Stimulated activated CD4-positive, alpha-beta T cell treated with anti-CD3 and anti-CD28 coated beads, Interleukin-4, amount 100 ng/mL, for 1 hour (primary cell): Measurements from ENCODE around the gene HIBADH.
"Not testable (repeated sequence)": the region's sequence is repeated elsewhere in the genome, so short reads cannot be mapped to it uniquely, and the experiment has no call there.

Experiments
- DNase-seq: peaks from one replicate; pipeline ENCODE4 v3.0.0-alpha.2; 2020

Gene HIBADH

DNA sequence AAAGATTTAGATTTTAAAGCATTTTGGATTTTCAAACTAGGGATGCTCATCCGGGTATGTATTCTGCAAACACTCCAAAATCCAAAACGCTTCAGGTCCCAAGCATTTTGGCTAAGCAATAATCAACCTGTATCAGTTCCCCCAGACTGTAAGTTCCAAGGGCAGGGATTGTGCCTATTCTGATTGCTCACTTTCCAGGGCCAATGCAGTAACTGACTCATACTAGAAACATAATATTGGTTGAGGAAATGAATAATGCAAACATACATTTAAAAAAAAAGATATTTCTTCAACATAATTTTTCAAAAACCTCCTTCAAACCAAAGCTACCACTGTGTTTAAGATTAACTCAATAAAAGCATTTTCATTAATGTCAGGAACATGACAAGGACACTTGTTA, 69.5 kb downstream of the HIBADH start:
- DNase-seq, result no peak

DNA sequence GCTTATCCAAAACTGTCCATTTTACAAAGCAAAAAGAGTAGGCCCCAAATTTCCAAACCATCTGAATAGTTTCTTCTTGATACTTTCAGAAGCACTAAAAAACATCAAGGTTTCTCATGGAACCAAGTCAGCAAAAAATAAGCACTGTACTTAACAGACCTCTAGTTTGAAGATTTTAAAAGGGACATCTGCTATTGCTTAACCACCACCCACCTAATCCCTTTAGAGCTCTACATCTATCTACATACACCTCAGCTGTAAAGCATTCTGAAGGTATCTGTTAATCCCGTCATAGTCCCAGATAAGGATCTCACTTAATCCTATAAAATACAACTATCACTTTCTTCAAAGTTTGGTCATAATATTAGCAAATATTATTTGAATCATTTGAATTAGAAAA, 72.3 kb downstream of the HIBADH start:
- no peak for DNase-seq

- no peak for DNase-seq
Measured at GRCh38 chr7:27587429-27587828, 75.3 kb downstream of the HIBADH start.

DNA sequence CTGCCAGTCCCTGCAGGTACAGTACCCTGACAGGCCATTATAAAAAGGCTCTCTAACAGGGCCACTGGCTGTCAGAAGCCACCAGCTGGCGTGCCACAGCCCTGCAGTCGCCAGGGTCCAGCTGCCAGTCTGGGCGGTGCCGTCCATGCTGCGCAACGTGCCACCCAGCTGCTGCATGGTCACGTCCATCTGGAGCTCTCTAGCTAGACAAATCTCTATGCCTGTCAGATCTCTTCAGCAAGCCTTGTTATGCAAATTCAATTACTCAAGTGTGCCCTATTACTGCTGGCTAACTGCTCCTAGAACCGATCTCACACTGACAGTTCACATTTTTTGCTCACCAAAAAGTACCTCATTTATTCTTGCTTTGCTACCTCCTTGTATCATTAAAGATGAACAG, 75.9 kb downstream of the HIBADH start:
- DNase-seq, result no peak

DNA sequence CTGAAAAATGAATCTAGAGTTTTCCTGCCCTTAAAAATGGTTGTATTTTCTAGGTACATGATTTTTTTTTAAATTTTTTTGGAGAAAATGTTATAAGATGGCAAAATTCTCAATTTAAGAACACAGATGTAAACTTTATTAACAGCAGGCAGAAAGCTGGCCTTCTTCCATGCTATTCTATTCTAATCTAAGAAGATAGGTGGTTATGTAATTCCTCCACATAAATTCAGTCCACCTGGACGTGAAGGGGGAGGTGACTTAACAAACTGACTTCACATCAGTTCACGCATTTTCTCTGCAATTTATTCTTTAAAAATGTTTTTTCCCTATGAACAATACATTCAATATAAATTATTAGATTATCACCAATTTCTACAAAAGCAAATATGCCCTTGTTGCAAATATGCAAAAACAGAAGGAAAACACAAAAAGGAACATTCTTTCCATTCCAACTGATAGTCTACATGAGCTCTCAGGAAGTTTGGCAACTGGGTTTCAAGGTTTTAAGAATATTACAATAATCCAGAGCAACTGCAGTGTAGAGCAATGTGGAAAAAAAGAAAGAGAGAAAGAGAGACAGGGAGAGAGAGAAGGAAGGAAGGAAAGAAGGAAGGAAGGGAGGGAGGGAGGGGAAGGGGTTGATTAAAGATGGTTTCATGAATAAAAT, 76.8 kb downstream of the HIBADH start:
- DNase-seq, result no peak

- no peak for DNase-seq
Measured at GRCh38 chr7:27581906-27582305, 80.8 kb downstream of the HIBADH start.

- DNase-seq, result no peak
Measured at GRCh38 chr7:27581119-27581518, 81.6 kb downstream of the HIBADH start.

- no peak for DNase-seq
Measured at GRCh38 chr7:27579565-27579964, 83.1 kb downstream of the HIBADH start.

DNA sequence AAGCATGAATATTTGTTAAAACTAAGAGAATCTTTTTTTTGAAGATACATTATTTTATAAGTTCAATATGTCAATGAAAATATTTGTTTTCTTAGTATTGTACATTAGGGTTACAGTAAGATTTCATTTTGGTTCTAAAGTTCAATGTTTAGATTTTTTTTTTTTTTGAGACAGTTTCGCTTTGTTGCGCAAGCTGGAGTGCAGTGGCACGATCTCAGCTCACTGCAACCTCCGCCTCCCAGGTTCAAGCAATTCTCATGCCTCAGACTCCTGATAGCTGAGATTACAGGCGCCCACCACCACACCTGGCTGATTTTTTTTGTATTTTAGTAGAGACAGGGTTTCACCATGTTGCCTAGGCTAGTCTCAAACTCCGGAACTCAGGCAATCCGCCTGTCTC, 84.5 kb downstream of the HIBADH start:
- not testable (repeated sequence) for DNase-seq

GRCh38 chr7:27576360-27576944, 86.2 kb downstream of the HIBADH start:
- DNase-seq, result no peak

- no peak for DNase-seq
Measured at GRCh38 chr7:27575613-27576012, 87.1 kb downstream of the HIBADH start.

- no peak for DNase-seq
Measured at GRCh38 chr7:27569106-27569505, 93.6 kb downstream of the HIBADH start.

DNA sequence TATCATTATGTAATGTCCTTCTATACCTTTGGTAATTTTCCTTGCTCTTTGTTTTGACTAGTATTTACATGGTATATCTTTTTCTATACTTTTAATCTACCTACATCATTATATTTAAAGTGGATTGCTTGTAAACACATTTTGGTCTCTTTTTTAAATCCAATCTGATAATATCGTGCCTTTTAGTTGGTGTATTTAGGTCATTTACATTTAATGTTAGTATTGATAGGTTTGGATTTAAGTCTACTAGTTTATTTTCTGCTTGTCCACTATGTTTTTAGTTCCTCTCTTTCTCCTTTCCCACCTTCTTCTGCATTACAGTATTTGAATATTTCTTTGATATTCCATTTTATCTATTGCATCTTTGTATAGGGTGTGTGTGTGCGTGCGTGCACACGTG, 95.4 kb downstream of the HIBADH start:
- no peak for DNase-seq

DNA sequence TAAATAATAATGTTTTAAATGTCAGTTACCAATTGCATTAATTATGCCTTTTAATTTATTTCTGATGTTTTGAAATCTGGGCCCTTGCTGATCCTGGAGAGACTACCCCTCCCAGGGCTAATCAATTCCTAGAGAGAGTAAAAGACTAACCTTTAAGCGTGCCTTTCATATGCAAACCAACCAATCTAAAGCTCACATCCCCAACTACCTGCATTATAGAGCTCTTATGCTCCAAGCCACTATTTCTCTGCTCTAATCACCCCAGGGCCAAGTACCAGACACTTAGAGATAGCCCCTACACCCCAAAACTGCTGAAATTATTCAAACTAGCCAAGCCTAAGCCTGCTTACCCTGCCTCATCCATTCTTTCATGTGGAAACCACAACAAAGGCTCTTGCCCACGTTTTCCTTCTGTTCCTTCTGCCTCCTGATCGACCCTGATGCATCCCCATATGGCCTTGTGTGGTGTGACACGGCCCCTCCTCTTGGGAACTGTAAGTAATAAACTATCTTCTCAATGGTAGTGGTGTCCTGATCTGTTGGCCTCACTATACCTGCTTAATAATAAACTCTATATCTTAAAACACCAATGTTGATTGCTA, 97.7 kb downstream of the HIBADH start:
- no peak for DNase-seq

GRCh38 chr7:27560706-27561235, 101.9 kb downstream of the HIBADH start:
- no peak for DNase-seq

DNA sequence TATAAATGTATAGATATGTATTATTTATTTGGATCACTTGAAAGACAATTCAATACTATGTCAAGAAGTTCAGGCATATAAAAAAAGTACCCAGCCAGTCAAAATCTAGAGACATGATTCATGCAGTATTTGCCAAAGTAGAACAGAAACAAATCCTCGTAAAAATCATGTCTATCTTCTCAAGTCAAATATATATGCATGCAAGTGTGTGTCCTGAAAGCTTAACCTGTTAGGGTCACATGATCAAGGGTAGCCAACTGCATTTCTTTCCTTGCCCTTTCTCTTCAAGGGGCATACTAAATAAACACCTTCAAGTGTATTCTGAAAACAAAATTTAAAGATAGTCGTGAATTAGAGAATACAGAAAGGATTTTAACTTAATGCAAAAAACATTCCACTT, 107.0 kb downstream of the HIBADH start:
- no peak for DNase-seq

DNA sequence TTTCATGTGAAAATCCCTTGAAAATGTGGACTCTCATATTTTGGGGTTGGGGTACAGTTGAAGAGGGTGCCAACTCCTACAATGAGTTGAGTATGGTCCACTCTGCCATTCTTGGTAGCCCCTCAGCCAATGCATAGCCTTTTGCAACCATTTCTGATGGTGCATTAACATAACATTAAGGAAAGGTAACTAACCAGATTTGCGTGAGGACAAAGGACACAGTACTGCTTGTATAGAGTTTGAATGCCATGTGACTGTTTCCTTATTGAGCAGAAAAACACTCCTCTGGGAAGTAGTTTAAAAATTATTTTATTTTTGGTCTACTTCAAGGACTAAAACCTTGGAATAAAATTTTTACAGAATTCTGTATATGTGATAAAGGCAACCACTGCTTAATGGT, 107.9 kb downstream of the HIBADH start:
- DNase-seq, result no peak

- no peak for DNase-seq
Measured at GRCh38 chr7:27553273-27553672, 109.4 kb downstream of the HIBADH start.

DNA sequence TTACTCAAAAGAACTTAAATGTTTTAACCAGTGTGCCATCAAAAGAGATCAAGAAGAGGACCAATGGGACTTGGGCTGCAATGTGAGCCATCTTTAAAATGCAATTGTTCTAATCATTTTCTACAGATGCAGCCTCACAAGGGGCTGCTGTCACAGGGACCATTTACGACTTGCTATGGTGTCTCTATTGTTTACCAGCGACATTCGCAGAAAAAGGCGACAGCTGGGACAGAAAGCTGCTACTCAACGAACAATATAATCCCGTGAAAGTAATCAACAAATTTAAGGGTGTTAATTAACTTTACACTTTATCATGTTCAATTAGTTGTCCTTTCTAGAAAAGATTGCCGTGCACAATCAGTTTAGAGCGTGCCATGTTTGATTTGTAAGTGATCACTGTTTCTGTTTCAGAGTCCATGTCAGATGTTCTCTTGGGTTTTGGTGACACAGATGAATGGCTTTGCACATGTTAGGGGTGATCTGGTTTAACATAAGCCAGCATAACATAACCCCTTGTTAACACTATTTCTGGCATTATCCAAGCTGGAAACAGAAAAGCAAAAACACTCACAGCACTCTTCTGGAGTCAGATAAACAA, 110.8 kb downstream of the HIBADH start:
- no peak for DNase-seq

- DNase-seq, result no peak
Measured at GRCh38 chr7:27549606-27550005, 113.1 kb downstream of the HIBADH start.

- no peak for DNase-seq
Measured at GRCh38 chr7:27548304-27548703, 114.4 kb downstream of the HIBADH start.

- no peak for DNase-seq
Measured at GRCh38 chr7:27547401-27547800, 115.3 kb downstream of the HIBADH start.

GRCh38 chr7:27546610-27547009, 116.1 kb downstream of the HIBADH start:
- DNase-seq, result no peak

- DNase-seq, result no peak
Measured at GRCh38 chr7:27535795-27536194, 126.9 kb downstream of the HIBADH start.
